Measurements from ENCODE around the gene KLHL5. TPM values are rescaled to one million over a fixed set of nuclear protein-coding genes. Genes with fewer than 3 reads are reported as not detected.

KLHL5 gene
- 42.1 to 61.8 TPM (median 57.5 TPM) in 5 replicates for total RNA-seq (2022; extraction: Qiagen RNA extraction; ENCODE audit: low read depth)

DNA sequence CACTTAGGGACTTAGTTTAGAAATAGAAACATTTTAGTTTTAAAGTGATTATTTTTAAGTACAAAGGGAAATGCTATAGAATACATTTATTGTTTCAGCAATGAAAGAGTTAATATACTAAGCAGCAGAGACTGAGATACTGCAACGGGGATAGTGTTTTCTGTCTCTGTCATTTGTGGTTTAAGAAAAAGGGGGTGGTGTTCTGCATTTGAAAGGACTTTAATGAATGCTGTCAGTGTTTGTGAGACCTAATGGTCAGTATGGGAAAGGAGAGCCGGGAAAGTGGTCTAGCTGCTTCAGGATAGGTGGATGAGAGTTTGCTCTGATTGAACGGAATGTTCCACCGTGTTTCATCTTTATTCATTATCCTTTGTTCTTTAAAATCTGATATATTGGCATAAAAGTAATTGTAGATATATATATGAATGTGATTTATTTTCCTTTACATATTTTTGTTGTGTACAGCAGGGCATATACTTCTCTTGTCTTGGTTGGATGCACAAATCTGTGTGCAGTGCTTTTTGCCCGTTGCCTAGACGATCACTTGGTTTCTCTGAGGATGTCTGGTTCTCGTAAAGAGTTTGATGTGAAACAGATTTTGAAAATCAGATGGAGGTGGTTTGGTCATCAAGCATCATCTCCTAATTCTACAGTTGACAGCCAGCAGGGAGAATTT is at the start of gene KLHL5:
Gene KLHL5 (plus strand): TSS at position 139 of the 676 bp plus-strand sequence. CDS start 421 bp downstream, at position 560.

DNA sequence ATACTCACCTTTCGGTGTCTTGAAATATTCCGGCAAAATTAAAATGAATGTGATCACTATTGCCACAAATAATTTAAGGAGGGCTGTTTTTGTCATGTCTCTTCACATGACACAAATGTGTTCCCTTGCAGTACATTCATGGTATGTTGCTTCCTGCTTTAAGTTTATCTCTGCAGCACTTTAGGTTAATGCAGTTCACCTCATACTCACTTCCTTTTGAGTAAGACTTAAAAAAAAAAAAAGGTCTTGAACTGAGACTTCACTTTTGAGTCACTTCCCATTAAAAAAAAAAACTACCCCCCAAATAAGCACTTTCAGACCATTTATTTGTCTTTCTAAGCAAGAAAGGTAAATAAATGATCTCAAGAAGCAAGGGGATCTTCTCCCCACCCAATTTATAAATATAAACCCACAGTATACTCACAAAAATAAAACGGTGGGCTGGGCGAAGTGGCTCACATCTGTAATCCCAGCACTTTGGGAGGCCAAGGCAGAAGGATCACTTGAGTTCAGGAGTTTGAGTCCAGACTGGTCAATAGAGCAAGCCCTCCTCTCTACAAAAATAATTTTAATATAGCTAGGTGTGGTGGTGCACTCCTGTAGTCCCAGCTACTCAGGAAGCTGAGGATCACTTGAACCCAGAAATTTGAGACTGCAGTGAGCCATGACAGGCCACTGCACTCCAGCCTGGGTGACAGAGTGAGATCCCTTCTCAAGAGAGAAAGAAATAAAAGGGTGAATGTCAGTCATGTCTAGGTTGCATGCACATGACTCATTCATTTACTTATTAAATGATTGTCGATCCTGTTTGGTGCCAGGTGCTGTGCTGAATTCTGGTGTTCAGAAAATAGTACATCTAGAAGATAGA is 29.6 kb upstream of the KLHL5 start, which contains the start of gene TMEM156:
Gene TMEM156 (minus strand): TSS at position 192 of the 868 bp plus-strand sequence. CDS start 96 bp downstream, at position 96.

Other genes starting within 250 kb of the KLHL5 start
- 2.1 to 3.5 TPM (median 3.0 TPM) in 5 replicates for gene TLR6, start 205.4 kb upstream of the KLHL5 start, total RNA-seq (2022; extraction: Qiagen RNA extraction; ENCODE audit: low read depth)
- 20.1 to 43.9 TPM (median 34.9 TPM) in 5 replicates for gene FAM114A1, start 194.4 kb upstream of the KLHL5 start, total RNA-seq (2022; extraction: Qiagen RNA extraction; ENCODE audit: low read depth)
- gene TMEM156, start 29.8 kb upstream of the KLHL5 start, total RNA-seq (2022; extraction: Qiagen RNA extraction; ENCODE audit: low read depth) = 15.7 to 27.8 TPM (median 18.8 TPM) in 5 replicates
- gene WDR19, start 120.3 kb downstream of the KLHL5 start, total RNA-seq (2022; extraction: Qiagen RNA extraction; ENCODE audit: low read depth) = 6.4 to 11.2 TPM (median 8.1 TPM) in 5 replicates

All from A549 treated with ZK216348 at 1 μM for 4 hours (cell line).